ENCODE results near the gene CNTNAP5.

GRCh38 chr2:124354466-124354865, 329.4 kb downstream of the CNTNAP5 start:
- TF ChIP-seq CTCF (conservative IDR thresholded peaks at IDR 0.05; ENCODE audit: low read length) = no peak
- no peak for TF ChIP-seq EZH2phosphoT487 (IDR thresholded peaks at IDR 0.05; ENCODE audit: borderline replicate concordance)
